ENCODE measurements around the gene UFD1.

UFD1 gene

DNA sequence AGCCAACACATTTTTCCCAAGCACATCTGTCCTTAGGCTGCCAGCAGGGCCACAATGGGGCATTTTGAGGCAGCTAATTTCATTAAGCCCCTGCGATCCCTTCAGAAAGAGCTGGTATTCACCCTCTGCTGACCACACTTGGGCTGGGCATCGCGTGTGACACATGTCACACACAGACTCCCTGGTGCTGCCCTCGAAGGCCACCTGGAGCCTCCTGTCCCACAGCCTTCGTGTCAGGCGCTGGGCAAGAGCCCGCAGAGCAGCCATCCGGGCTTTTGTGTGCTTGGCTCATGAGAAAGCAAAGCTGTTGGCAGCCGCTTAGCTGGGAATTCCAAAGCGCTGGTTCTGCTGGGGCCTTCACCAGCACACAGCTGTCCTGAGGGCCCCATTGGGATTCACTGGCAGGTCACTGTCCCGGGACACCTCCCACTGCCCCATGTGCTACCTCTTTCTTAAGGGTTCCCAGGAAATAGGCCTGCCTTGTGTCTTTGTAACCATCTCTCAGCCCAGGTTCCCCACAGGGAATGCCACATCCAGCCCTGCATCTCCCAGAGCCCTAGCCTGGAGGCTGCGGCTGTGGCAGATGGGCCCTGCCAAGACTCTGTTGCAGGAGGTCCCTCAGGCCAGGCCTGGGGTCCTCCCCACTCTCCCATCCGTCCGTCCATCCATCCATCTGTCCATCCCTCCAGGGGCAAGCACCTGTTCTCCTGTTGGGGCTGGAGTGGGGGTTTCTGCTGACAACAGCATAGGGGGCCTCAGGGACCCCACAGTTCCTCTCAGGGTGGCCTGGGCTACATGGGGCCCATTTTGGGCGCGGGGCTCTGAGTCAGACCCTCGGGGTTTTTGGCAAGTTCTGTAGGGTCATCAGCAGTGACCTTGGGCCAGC, 40.3 kb upstream of the UFD1 start:
- TF ChIP-seq TAF1 (IDR thresholded peaks at IDR 0.05; ENCODE audit: borderline replicate concordance, insufficient read depth, low read length) (no peak), POLR2AphosphoS5 (IDR thresholded peaks at IDR 0.05; ENCODE audit: low read depth, low read length) (no peak), FOXP2 (optimal IDR thresholded peaks at IDR 0.05; ENCODE audit: borderline replicate concordance, extremely low read depth, extremely low read length, insufficient read depth) (no peak), SIN3A (IDR thresholded peaks at IDR 0.05; ENCODE audit: borderline replicate concordance, insufficient read depth, low read length) (no peak)
- TF ChIP-seq, protein P1, sequence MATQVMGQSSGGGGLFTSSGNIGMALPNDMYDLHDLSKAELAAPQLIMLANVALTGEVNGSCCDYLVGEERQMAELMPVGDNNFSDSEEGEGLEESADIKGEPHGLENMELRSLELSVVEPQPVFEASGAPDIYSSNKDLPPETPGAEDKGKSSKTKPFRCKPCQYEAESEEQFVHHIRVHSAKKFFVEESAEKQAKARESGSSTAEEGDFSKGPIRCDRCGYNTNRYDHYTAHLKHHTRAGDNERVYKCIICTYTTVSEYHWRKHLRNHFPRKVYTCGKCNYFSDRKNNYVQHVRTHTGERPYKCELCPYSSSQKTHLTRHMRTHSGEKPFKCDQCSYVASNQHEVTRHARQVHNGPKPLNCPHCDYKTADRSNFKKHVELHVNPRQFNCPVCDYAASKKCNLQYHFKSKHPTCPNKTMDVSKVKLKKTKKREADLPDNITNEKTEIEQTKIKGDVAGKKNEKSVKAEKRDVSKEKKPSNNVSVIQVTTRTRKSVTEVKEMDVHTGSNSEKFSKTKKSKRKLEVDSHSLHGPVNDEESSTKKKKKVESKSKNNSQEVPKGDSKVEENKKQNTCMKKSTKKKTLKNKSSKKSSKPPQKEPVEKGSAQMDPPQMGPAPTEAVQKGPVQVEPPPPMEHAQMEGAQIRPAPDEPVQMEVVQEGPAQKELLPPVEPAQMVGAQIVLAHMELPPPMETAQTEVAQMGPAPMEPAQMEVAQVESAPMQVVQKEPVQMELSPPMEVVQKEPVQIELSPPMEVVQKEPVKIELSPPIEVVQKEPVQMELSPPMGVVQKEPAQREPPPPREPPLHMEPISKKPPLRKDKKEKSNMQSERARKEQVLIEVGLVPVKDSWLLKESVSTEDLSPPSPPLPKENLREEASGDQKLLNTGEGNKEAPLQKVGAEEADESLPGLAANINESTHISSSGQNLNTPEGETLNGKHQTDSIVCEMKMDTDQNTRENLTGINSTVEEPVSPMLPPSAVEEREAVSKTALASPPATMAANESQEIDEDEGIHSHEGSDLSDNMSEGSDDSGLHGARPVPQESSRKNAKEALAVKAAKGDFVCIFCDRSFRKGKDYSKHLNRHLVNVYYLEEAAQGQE (IDR thresholded peaks at IDR 0.05; ENCODE audit: insufficient read depth in 1 of 2, low read depth in 2 of 2, low read length in 2 of 2), result no peak

DNA sequence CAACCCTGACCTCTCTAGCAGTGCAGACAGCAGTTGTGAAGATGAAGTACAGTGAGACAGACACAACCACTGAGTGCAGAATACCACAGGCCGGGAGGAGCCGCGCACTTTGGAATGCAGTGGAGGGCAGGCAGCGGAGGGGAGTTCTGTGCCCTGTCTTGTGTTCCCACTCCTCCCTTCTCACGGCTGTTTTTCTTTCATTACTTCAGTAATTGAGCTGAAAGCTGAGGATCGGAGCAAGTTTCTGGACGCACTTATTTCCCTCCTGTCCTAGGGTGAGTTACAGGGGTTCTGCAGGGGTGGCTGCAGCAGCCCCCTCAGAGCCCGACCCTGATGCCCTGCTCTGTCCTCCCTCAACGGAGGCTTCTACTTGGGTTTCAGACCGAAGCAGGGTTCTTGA, 39.6 kb upstream of the UFD1 start:
- TF ChIP-seq FOXP2 (optimal IDR thresholded peaks at IDR 0.05; ENCODE audit: borderline replicate concordance, extremely low read depth, extremely low read length, insufficient read depth) (no peak), TAF1 (IDR thresholded peaks at IDR 0.05; ENCODE audit: borderline replicate concordance, insufficient read depth, low read length) (no peak), SIN3A (IDR thresholded peaks at IDR 0.05; ENCODE audit: borderline replicate concordance, insufficient read depth, low read length) (no peak), POLR2AphosphoS5 (IDR thresholded peaks at IDR 0.05; ENCODE audit: low read depth, low read length) (no peak)
- TF ChIP-seq, protein P1 (IDR thresholded peaks at IDR 0.05; ENCODE audit: insufficient read depth in 1 of 2, low read depth in 2 of 2, low read length in 2 of 2), result no peak

DNA sequence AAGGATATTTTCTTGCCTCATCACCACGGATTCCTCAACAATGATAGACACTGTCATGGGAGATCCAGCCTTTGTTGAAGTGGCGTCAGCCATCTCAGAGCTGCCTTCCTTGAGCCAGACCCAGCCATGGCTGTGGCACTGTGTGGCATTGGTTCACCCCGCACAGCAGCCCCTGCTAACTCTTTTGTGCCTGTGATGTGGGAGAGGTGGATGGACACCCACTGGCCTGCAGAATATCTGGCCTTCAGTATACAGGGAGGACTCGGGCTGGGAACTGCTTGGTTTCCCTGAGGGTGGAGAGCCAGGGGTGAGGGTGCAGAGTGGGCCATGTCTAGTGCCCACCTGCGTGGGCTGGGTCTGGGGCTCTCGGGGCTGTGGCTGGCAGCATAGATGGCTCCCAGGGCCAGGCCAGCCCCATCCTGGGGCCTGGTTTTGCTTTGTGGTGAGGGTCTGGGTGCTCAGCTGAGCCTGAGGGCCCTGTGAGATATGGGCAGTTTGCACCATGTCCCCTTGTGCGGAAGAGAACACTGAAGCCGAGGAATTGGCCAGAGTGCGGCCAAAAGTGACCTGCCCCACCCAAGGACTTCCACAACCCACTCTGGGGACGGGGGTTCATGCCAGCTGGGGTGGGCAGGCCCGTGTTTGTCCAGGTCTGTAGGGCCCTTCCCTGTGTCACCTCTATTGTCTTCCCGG, 39.1 kb upstream of the UFD1 start:
- no peak for TF ChIP-seq POLR2AphosphoS5 (IDR thresholded peaks at IDR 0.05; ENCODE audit: low read depth, low read length)
- TF ChIP-seq FOXP2 (optimal IDR thresholded peaks at IDR 0.05; ENCODE audit: borderline replicate concordance, extremely low read depth, extremely low read length, insufficient read depth), result no peak
- TF ChIP-seq TAF1 (IDR thresholded peaks at IDR 0.05; ENCODE audit: borderline replicate concordance, insufficient read depth, low read length), result no peak
- TF ChIP-seq SIN3A (IDR thresholded peaks at IDR 0.05; ENCODE audit: borderline replicate concordance, insufficient read depth, low read length), result no peak
- TF ChIP-seq, protein P1 (IDR thresholded peaks at IDR 0.05; ENCODE audit: insufficient read depth in 1 of 2, low read depth in 2 of 2, low read length in 2 of 2), result no peak

DNA sequence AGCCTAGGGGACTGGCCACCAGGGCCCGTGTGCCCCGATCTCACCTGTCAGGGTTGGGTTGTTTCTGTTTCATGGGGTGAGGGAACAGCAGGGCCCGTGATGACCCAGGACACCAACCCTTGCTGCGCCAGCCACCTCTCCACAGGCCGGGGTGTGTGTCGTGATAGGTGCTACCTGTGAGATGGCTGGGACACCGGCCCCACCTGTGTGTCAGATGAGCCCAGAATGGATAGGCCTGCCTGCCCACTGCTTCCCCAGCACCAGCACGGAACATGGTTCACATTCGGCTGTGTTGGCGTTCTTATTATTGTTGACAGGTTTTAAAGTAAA, 38.1 kb upstream of the UFD1 start:
- TF ChIP-seq TAF1 (IDR thresholded peaks at IDR 0.05; ENCODE audit: borderline replicate concordance, insufficient read depth, low read length) (no peak), SIN3A (IDR thresholded peaks at IDR 0.05; ENCODE audit: borderline replicate concordance, insufficient read depth, low read length) (no peak), POLR2AphosphoS5 (IDR thresholded peaks at IDR 0.05; ENCODE audit: low read depth, low read length) (no peak), FOXP2 (optimal IDR thresholded peaks at IDR 0.05; ENCODE audit: borderline replicate concordance, extremely low read depth, extremely low read length, insufficient read depth) (no peak)
- TF ChIP-seq, protein P1 (IDR thresholded peaks at IDR 0.05; ENCODE audit: insufficient read depth in 1 of 2, low read depth in 2 of 2, low read length in 2 of 2), result no peak
